Kidney tubule cell (primary cell): ENCODE data around the gene PRRX1.

Source experiments
- DNase-seq: peaks from one replicate; pipeline ENCODE4 v3.0.0-alpha.2; 2018; ENCODE audit warnings: low spot score

PRRX1 gene

GRCh38 chr1:170664828-170665612, 1.1 kb downstream of the PRRX1 start:
- peak; percentile 25 for DNase-seq

DNA sequence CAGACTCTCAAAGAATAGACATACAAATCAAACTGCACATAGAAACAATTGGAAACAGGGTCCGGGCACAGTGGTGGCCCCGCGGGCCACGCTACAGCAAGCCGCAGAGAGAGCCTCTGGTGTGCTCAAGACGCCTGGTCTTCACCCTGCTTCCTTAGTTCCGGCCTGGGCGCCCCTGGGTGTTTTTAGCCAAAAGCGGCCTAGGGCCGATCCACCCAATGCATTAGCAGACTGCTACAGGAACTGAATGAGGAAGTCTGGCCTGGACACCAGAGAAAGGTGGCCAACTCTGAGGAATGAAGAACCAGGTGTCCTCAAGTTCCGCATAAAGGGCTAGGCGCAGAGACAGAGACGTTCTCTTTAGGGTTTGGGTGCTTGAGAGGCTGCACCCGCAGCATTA, 1.7 kb downstream of the PRRX1 start:
- no peak for DNase-seq

DNA sequence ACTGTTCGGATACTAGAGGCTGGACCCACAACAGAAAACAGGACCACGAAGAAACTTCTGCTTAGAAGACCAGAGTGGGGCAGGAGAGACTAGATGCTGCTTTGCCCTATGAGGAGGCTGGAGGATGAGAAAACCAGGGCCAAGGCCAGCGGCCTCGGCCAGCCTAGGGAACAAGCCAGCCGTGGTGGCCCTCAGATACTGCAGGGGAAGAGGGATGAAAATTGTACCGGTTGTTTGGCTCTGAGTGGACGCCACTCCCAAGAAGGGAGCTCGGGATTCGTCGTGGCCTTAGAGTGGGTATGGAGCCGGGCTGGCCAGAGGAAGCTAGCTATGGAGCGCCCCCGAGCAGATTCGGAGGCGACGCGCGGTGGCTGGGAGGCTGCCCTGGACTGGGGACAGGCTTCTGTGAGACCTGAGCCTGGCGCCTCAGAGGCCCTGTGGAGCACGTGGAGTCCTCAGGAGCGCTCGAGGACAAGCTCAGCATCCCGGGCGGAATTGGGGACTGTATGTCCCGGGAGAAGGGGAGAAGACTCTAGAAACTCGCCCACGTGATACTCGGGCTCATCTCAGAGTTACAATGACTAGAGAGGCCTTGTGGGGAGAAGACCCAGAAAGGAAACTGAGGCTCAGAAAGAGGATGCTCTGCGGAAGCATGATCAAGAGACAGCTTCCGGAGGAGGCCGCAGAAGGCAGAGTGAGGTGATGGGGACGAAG, 2.8 kb downstream of the PRRX1 start:
- no peak for DNase-seq

GRCh38 chr1:170668209-170669106, 4.5 kb downstream of the PRRX1 start:
- DNase-seq, result no peak

DNA sequence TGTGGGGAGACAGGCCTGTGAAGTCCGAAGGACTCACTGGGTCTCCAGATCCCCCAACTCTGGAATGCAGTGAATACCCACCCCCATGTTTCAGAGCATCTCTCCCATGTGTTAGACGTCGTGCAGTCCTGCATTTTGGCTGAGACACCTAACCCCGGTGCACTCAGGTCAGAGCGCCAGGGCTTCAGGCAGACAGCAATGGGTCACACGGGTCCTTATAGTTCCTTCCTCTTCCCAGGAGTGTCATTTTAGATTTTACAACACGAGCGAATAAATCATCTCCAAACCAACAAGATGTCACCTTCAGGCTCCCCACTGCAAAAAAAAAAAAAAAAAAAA, 5.1 kb downstream of the PRRX1 start:
- DNase-seq, result no peak

DNA sequence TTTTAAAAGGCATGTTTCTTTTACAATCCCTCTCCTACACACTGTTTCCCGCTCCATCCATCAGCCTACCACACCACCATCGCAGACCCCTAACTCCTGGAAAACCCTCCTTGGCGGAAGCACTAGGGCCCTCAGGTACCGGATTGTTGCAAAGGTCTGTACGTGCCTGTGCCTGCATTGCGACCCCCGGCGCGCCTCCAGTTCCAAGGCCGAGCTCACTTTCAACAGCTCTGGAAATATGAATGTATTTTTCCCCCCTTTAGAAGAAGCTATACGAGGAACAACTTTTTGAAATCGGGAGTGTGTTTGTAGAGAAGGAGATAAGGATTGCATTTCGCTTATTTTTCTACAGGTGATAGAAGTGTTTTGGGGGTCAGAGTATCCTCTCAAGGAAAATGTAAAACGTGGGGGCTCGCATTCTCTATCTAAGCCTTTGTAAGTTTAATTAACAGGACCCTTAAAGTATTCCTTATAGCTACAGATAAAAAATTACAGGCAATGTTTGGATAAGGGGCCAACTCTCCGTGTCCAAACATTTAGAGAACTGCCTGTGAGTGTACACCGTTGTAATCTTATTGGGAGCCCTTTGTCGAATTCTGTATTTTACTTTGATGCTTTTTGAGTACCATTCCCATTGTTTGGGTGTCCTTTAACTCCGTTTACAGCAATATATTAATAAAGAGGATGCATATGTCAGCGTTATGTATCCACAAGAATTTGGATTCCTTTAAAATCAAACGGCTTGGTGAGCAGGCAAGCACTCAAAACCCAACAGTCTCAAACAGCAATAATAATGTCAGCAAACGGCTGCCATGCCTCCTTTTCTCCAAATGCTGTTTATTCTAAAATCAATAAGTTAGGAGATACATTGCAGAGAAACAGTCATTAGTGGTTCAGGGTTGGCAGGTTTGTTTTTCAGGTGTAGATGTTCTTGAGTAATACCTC, 5.9 kb downstream of the PRRX1 start:
- DNase-seq, result no peak

- DNase-seq, result peak; percentile 19
Observed at GRCh38 chr1:170670802-170671628, 7.1 kb downstream of the PRRX1 start.

DNA sequence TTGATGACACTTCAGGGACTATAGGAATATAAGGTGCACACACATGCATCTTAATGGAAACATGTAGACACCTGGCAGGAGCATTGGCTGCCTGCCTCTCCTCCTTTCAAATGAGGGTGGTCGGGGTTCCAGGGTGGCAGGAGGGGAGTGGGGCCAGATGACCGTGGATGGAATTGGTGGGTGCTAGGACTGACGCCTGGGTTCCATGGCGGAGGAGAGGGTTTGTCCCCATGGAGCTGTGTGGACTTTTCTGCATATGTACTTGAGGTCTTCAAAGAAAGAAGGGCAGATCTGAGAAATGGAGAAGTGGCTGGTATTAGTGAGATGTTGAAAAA, 7.7 kb downstream of the PRRX1 start:
- DNase-seq, result no peak

DNA sequence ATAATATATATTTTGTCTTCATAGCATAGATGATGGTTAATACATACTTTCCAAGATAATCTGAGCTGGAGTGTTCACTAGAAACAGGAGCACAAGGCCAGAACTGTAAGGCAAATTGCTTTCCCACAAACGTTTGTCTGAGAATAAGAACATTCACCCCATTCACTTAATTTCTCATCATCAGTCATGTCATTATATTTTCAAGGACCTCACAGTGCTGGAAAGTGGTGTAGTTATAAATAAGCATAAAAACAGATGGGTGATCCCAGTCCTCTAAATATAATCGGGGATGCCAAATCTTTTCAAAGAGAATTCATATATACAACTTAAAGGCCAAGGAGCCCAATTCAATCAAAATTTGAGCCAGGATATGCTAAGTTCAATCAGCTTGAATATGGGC, 8.4 kb downstream of the PRRX1 start:
- no peak for DNase-seq

GRCh38 chr1:170674239-170674638, 10.3 kb downstream of the PRRX1 start:
- no peak for DNase-seq

GRCh38 chr1:170674986-170675385, 11.1 kb downstream of the PRRX1 start:
- no peak for DNase-seq

- DNase-seq, result no peak
Observed at GRCh38 chr1:170675865-170676264, 11.9 kb downstream of the PRRX1 start.

GRCh38 chr1:170676628-170677027, 12.7 kb downstream of the PRRX1 start:
- DNase-seq, result no peak

GRCh38 chr1:170678027-170678600, 14.2 kb downstream of the PRRX1 start:
- DNase-seq, result no peak

GRCh38 chr1:170680428-170680827, 16.5 kb downstream of the PRRX1 start:
- DNase-seq, result no peak

DNA sequence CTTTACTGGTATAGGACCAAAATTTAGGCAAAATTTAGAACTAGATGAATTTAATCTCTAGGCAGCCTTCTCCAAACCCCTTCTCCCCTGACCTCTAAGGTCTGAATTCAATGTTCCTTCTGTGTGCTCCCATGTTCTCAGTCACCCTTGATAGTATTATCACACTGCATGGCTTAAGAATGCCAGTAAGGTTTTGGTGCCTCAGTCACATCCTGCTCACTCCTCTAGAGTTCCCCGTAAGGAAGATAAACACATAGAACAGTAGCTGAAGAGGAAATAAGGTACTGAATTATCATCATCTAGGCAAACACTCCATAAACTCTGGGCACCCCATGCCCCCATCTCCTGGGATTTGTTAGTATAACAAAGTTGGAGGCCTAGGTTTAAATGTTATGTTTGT, 18.2 kb downstream of the PRRX1 start:
- no peak for DNase-seq

GRCh38 chr1:170682809-170683208, 18.9 kb downstream of the PRRX1 start:
- no peak for DNase-seq

DNA sequence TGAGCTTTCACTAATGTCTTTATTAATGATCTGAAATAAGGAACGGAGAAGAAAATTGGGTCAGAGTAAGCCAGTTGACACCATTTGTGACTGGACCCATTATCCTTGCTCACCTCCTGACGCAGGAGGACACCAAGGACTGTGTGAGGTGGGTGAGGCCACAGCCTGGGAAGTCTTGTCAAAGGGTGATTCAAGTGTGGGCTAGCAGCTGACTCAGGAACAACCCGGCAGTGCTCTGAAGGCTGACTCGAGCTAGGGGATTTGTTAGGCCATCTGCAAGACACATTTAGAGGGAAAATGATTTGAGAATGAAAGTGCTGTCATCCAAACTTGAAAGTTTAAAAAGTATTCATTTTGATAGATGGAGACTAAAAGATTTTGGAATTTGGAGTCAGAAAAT, 21.2 kb downstream of the PRRX1 start:
- no peak for DNase-seq

GRCh38 chr1:170686291-170686690, 22.4 kb downstream of the PRRX1 start:
- no peak for DNase-seq

DNA sequence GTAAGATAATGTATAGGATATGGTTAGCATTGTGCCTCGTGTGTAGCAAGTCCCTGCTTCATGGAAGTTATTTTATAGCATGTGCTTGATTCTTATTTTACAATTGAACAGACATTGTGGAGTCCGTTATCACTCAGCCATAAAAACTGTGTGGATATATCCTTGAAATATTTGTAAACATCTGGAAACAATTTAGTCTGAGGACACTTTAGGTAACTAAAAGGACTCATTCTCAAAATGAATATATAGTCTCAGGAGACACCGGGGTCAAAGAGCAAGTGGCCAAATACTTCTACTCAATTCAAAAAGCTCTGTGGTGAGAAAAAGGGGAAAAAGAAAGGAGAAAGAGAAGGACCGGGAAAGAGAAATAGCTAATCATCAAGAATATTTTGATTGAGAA, 23.7 kb downstream of the PRRX1 start:
- no peak for DNase-seq

GRCh38 chr1:170691258-170691657, 27.3 kb downstream of the PRRX1 start:
- no peak for DNase-seq
